SK-N-SH treated with all-trans-retinoic acid at 6 μM for 48 hours (cell line): Measurements from ENCODE around the gene CBY3.
"Not testable (repeated sequence)": the region's sequence is repeated elsewhere in the genome, so short reads cannot be mapped to it uniquely, and the experiment has no call there.

Experiments
- ATAC-seq: fragments of 200-7000 bp; cut with Tn5 transposase; 3 replicates; pipeline ENCODE4 v1.9.1; 2020; ENCODE audit warnings: mild to moderate bottlenecking, moderate library complexity
- CSDC2 ChIP-seq: fragments of 250-450 bp; sonication (Bioruptor Pico); IDR thresholded peaks from 2 replicates; pipeline ENCODE4 v1.5.0; 2020; ENCODE audit warnings: mild to moderate bottlenecking, moderate library complexity
- PPARA ChIP-seq: fragments of 250-450 bp; sonication (Bioruptor Pico); IDR thresholded peaks from 2 replicates; pipeline ENCODE4 v1.5.0; 2020; ENCODE audit warnings: mild to moderate bottlenecking, borderline replicate concordance
- RARB ChIP-seq: fragments of 250-450 bp; sonication (Bioruptor Pico); IDR thresholded peaks from 2 replicates; pipeline ENCODE4 v1.8.0; 2021; ENCODE audit warnings: mild to moderate bottlenecking, moderate library complexity
- SNAI2 ChIP-seq: fragments of 250-450 bp; sonication (Bioruptor Pico); IDR thresholded peaks from 2 replicates; pipeline ENCODE4 v1.5.0; 2020; ENCODE audit warnings: mild to moderate bottlenecking, moderate library complexity
- TCF4 ChIP-seq: fragments of 250-450 bp; sonication (Bioruptor Pico); IDR thresholded peaks from 2 replicates; pipeline ENCODE4 v1.8.0; 2021; ENCODE audit warnings: mild to moderate bottlenecking, moderate library complexity, borderline replicate concordance
- ZC3H10 ChIP-seq: fragments of 250-450 bp; sonication (Bioruptor Pico); IDR thresholded peaks from 2 replicates; pipeline ENCODE4 v1.5.1; 2021; ENCODE audit warnings: mild to moderate bottlenecking, moderate library complexity
- ZFP3 ChIP-seq: fragments of 250-450 bp; sonication (Bioruptor Pico); IDR thresholded peaks from 2 replicates; pipeline ENCODE4 v1.5.0; 2020; ENCODE audit warnings: mild to moderate bottlenecking, moderate library complexity
- ZFP30 ChIP-seq: fragments of 450-650 bp; formaldehyde crosslinking; IDR thresholded peaks from 2 replicates; pipeline ENCODE4 v1.5.0; 2022; ENCODE audit warnings: mild to moderate bottlenecking, moderate library complexity
- ZNF565 ChIP-seq: fragments of 450-650 bp; formaldehyde crosslinking; conservative IDR thresholded peaks from 2 replicates; pipeline ENCODE4 v1.5.0; 2020; ENCODE audit warnings: low read depth, mild to moderate bottlenecking, moderate library complexity
- ZNF70 ChIP-seq: fragments of 450-650 bp; formaldehyde crosslinking; IDR thresholded peaks from 2 replicates; pipeline ENCODE4 v1.5.0; 2020; ENCODE audit warnings: mild to moderate bottlenecking, moderate library complexity
- ZNF8 ChIP-seq: fragments of 450-650 bp; formaldehyde crosslinking; IDR thresholded peaks from 2 replicates; pipeline ENCODE4 v1.5.0; 2020; ENCODE audit warnings: mild to moderate bottlenecking, moderate library complexity
- TF ChIP-seq, protein P1 (sequence below): fragments of 250-450 bp; sonication (Bioruptor Pico); IDR thresholded peaks from 2 replicates; pipeline ENCODE4 v1.8.0; 2020; ENCODE audit warnings: mild to moderate bottlenecking, moderate library complexity, borderline replicate concordance
- TF ChIP-seq, protein P2 (sequence below): fragments of 250-450 bp; sonication (Bioruptor Pico); IDR thresholded peaks from 2 replicates; pipeline ENCODE4 v1.5.1; 2021; ENCODE audit warnings: mild to moderate bottlenecking, moderate library complexity
- TF ChIP-seq, protein P3 (sequence below): fragments of 250-450 bp; sonication (Bioruptor Pico); IDR thresholded peaks from 2 replicates; pipeline ENCODE4 v1.5.0; 2020; ENCODE audit warnings: mild to moderate bottlenecking, moderate library complexity
- TF ChIP-seq, protein P4 (sequence below): fragments of 250-450 bp; sonication (Bioruptor Pico); IDR thresholded peaks from 2 replicates; pipeline ENCODE4 v1.8.0; 2021; ENCODE audit warnings: low read depth, mild to moderate bottlenecking, moderate library complexity, borderline replicate concordance

Gene CBY3

DNA sequence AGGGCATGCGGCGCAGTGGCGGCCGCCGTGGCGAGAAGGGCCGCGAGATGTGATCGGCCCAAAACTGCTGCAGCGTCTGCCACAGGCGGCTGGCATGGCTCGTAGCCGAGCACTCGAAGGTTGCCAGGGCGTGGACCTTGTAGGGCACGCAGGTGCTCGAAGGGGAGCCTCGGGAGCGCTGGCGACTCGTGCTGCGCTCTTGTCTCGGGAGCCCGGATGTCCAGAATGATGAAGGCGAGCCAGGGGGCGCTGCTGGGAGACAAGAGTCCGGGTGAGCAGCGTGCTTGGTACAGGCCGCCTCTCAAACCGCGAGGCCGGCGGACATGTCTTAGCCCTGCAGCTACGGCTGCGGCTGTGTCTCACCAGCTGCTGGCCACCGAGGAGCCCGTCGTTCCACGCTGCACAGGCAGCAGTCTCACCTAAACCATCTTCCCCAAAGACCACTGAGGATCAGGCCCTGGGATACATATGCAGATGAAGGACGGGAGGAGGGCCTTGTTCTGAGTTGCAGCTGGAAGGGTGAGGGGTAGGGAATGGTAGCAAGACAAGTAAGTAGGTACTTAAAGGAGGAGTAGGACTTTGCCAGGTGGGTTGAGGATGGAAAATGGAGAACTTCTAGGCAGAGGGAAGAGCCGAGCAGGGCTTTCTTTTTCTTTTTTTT, 1.7 kb downstream of the CBY3 start:
- peak; percentile 11 for ATAC-seq
- TF ChIP-seq ZNF565 (CRISPR knock-in tag), result no peak
- TF ChIP-seq, protein P1, sequence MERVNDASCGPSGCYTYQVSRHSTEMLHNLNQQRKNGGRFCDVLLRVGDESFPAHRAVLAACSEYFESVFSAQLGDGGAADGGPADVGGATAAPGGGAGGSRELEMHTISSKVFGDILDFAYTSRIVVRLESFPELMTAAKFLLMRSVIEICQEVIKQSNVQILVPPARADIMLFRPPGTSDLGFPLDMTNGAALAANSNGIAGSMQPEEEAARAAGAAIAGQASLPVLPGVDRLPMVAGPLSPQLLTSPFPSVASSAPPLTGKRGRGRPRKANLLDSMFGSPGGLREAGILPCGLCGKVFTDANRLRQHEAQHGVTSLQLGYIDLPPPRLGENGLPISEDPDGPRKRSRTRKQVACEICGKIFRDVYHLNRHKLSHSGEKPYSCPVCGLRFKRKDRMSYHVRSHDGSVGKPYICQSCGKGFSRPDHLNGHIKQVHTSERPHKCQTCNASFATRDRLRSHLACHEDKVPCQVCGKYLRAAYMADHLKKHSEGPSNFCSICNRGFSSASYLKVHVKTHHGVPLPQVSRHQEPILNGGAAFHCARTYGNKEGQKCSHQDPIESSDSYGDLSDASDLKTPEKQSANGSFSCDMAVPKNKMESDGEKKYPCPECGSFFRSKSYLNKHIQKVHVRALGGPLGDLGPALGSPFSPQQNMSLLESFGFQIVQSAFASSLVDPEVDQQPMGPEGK (CRISPR knock-in tag), result no peak
- no peak for TF ChIP-seq SNAI2 (CRISPR knock-in tag)
- TF ChIP-seq RARB, result no peak
- TF ChIP-seq TCF4 (CRISPR knock-in tag), result no peak
- no peak for TF ChIP-seq PPARA (CRISPR knock-in tag)
- TF ChIP-seq ZNF70 (CRISPR knock-in tag), result no peak
- TF ChIP-seq, all 23 proteins: peak for 0

DNA sequence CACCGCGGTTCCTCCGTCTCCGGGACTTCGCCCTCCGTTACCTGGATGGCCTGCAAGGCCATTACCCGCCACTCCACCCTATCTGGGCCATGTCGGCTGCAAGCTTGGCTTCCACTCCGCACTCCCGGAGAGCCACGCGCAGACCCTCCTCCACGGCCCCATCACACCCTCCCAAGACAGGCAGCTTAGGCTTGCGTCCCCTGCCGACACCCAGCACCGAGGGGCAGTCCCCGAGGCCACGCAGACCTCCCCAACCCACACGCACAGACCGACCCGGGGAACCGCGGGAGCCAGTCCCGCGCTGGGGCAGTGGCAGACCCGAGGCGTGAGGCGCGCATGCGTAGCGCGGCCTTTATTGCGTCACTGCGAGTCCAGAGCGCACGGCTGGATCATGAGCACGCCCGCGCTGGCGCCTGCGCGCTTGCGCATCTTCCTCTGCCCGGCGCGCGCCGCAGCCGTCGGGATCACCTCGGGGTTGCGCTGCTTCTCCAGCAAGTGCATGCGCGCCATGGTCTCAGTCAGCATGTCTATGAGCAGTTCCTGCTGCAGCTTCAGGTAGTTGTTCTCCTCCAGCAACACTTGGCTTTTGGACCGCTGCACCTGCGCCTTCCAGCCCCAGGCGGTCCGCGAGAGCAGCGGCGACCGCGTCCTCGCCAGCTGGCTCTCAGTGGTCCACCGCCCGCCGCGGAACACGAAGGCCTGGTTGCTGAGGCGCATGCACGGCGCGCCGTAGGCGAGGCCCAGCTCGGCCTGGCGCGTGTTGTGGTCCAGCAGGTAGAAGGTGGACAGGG, 2.4 kb downstream of the CBY3 start:
- 0 out of 2 replicates have a peak, but pooled peaks have one; percentile 29 for TF ChIP-seq SNAI2 (CRISPR knock-in tag)
- TF ChIP-seq ZNF70 (CRISPR knock-in tag), result 0 out of 2 replicates have a peak, but pooled peaks have one; percentile 8
- no peak for TF ChIP-seq TCF4 (CRISPR knock-in tag)
- ATAC-seq, result peak; percentile 95

DNA sequence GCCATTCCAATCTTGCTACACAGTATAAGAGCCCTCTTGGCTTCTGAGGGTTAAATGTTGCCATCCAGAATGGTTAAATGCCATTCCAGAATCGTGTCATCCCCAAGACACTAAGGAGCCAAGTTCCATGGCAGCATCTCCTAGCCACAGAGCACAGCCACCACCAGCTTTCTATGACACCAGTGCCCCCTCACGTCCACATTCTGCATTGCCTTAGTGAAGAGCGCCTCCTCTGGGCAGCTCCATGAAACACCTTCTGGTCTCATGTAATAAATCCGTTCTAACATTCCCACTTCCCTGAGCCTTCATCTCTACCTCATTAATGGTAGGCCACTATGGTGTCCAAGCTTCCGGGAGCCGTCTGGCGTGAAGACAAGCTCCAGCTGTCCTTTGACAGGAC, 12.4 kb downstream of the CBY3 start:
- TF ChIP-seq ZNF565 (CRISPR knock-in tag) (no peak), TCF4 (CRISPR knock-in tag) (no peak), ZFP30 (CRISPR knock-in tag) (no peak), ZFP3 (CRISPR knock-in tag) (no peak), ZNF8 (no peak), ZC3H10 (no peak), CSDC2 (no peak)
- TF ChIP-seq, protein P2, sequence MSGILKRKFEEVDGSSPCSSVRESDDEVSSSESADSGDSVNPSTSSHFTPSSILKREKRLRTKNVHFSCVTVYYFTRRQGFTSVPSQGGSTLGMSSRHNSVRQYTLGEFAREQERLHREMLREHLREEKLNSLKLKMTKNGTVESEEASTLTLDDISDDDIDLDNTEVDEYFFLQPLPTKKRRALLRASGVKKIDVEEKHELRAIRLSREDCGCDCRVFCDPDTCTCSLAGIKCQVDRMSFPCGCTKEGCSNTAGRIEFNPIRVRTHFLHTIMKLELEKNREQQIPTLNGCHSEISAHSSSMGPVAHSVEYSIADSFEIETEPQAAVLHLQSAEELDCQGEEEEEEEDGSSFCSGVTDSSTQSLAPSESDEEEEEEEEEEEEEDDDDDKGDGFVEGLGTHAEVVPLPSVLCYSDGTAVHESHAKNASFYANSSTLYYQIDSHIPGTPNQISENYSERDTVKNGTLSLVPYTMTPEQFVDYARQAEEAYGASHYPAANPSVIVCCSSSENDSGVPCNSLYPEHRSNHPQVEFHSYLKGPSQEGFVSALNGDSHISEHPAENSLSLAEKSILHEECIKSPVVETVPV, result no peak
- TF ChIP-seq, protein P3, sequence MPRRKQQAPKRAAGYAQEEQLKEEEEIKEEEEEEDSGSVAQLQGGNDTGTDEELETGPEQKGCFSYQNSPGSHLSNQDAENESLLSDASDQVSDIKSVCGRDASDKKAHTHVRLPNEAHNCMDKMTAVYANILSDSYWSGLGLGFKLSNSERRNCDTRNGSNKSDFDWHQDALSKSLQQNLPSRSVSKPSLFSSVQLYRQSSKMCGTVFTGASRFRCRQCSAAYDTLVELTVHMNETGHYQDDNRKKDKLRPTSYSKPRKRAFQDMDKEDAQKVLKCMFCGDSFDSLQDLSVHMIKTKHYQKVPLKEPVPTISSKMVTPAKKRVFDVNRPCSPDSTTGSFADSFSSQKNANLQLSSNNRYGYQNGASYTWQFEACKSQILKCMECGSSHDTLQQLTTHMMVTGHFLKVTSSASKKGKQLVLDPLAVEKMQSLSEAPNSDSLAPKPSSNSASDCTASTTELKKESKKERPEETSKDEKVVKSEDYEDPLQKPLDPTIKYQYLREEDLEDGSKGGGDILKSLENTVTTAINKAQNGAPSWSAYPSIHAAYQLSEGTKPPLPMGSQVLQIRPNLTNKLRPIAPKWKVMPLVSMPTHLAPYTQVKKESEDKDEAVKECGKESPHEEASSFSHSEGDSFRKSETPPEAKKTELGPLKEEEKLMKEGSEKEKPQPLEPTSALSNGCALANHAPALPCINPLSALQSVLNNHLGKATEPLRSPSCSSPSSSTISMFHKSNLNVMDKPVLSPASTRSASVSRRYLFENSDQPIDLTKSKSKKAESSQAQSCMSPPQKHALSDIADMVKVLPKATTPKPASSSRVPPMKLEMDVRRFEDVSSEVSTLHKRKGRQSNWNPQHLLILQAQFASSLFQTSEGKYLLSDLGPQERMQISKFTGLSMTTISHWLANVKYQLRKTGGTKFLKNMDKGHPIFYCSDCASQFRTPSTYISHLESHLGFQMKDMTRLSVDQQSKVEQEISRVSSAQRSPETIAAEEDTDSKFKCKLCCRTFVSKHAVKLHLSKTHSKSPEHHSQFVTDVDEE, result no peak
- TF ChIP-seq, protein P4, sequence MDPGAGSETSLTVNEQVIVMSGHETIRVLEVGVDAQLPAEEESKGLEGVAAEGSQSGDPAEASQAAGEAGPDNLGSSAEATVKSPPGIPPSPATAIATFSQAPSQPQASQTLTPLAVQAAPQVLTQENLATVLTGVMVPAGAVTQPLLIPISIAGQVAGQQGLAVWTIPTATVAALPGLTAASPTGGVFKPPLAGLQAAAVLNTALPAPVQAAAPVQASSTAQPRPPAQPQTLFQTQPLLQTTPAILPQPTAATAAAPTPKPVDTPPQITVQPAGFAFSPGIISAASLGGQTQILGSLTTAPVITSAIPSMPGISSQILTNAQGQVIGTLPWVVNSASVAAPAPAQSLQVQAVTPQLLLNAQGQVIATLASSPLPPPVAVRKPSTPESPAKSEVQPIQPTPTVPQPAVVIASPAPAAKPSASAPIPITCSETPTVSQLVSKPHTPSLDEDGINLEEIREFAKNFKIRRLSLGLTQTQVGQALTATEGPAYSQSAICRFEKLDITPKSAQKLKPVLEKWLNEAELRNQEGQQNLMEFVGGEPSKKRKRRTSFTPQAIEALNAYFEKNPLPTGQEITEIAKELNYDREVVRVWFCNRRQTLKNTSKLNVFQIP (CRISPR knock-in tag), result no peak
- peak; percentile 76 for ATAC-seq

DNA sequence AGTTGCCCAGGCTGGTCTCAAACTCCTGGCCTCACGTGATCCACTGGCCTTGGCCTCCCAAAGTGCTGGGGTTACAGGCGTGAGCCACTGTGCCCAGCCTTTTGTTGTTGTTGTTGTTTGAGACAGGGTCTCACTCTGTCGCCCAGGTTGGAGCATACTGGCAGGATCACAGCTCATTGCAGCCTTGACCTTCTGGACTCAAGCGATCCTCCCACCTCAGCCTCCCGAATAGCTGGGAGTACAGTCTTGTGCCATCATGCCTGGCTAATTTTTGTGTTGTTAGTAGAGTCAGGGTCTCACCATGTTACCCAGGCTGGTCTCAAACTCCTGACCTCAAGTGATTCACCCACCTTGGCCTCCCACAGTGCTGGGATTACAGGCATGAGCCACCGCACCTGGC, 19.2 kb downstream of the CBY3 start:
- not testable (repeated sequence) for ATAC-seq

DNA sequence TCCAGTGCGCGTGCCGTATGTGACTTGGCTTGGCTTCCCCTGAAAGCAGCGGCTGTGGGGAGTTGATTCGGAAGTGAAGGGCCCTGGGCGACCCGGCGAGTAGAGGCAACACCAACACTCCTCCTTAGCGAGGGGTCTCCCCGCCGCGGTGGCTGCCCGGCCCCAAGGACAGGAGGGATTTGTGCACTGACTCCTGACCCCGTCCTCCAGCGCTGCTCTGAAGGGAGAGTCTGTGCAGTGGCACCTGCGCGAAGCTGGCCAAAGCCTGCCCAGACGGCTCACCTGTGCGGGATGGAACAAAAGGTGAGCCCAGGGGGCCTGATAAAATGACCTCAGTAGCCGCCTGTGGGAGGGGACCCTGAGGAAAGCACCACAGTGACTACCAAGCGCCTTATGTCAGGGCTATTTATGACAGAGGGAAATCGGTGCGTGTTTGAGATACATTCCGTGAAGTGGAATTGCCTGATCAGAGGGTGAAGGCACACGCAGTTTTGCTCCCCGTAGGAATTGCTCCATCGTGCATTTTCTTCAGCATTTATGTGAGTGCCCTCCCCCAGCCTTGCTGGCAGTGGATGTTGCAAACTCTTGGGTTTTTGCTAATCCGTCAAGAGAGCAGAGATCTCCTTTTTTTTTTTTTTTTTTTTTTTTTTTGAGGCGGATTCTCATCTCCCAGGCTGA, 22.5 kb downstream of the CBY3 start:
- ATAC-seq, result peak; percentile 46

DNA sequence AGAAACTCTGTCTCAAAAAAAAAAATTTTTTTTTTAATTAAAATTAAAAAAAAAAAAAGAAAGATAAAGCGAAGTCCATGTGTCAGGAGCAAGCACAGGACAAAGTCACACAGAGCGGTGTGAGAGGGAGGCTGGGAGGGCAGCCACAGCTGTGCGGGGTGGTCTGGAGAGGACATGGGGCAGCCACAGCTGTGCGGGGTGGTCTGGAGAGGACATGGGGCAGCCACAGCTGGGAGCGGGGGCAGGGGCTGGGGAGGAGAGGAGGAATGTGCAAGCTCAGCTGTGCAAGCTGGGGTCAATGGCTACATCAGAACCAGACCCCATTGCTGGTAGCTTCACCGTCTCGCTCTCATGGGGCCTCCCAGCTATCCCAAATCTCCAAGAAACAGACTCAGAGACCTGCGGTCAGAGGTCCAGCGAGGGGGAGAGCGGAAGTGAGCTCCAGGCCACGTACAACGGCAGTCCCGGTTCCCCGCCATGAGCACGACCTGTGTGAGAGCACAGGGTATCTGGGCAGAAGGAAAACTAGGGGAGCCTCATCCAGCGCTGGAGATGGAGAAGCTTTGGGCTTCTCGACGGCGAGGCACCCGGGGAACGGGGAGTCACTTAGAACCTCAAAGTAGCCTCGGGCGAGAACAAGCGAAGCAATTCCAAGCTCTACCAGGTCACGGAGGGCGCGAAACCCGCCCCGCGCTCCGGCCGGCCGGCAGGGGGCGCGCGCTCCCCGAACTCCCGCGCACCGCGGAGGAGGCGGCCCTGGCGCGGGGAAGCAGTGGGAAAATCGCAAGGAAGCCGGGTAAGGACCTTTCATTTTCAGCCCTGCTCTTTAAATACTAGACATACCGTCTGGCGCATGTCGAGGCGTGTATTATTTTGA, 23.3 kb downstream of the CBY3 start:
- ATAC-seq, result peak; percentile 97

DNA sequence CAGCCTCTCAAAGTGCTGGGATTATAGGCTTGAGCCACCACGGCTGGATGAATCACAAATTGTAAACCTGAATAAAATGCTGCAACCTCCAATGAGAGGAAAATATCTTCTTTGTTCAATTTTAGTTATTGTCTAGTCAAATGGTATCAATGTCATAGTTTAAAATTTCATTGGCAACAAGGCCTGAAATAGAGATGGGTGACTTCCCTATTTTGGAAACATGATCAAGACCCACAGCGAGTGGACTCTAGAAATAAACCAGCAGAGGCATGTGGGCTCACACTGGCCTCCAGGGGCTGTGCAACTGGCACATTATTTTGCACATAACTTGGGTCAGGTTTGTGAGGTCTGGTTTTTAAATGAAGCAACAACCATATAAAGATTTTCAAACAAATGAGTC, 27.7 kb downstream of the CBY3 start:
- ATAC-seq, result not testable (repeated sequence)

DNA sequence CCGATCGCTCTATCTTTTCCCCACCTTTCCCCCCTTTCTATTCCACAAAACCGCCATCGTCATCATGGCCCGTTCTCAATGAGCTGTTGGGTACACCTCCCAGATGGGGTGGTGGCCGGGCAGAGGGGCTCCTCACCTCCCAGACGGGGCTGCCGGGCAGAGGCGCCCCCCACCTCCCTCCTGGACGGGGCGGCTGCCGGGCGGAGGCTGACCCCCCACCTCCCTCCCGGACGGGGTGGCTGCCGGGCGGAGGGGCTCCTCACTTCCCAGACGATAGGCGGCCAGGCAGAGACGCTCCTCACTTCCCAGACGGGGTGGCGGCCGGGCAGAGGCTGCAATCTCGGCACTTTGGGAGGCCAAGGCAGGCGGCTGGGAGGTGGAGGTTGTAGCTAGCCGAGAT, 30.6 kb downstream of the CBY3 start:
- not testable (repeated sequence) for ATAC-seq

DNA sequence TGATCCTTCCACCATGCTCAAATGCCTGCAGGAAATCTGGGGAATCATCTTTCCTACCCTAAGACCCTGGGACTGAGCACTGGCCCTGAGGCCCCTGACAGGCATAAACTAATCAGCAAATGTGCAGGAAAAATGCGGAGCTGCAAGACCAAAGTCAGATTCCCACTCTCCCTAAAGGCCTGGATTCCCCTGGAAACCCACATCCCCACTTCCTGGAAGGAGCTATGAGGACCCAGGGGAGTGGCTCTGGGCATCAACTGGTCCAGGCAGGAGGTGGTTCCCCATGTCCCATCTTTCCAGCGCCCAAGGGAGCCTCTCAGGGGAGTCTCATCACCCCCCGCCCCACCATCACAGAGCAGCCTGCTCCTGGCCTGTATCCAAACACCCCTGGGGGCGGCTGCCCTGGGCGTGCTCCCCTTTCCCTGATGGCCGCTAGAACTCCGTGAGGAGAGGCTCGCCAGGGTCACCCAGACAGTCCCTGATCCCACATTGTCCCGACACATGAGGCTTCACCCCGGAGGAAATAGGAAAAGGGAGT, 31.6 kb downstream of the CBY3 start:
- ATAC-seq, result not testable (repeated sequence)
